GM12872 (cell line): ENCODE results near the gene RNF133.

Source experiments
- TF ChIP-seq, protein P1 (sequence below): IDR thresholded peaks from 3 replicates; pipeline ENCODE4 v1.5.1; 2011; ENCODE audit warnings: low read depth, mild to moderate bottlenecking, low read length, moderate library complexity; ENCODE audit not compliant: insufficient read depth

Gene RNF133

DNA sequence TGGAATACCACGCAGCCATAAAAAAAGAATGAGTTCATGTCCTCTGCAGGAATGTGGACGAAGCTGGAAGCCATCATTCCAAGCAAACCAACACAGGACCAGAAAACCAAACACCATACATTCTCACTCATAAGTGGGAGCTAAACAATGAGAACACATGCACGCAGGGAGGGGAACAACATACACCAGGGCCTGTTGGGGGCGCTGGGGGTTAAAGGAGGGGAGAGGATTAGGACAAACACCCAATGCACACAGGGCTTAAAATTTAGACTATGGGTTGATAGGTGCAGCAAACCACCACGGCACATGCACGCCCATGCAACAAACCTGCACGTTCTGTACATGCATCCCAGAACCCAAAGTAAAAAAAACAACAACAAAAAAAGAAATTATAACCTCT lies 23.3 kb downstream of the RNF133 start:
- TF ChIP-seq, protein P1, sequence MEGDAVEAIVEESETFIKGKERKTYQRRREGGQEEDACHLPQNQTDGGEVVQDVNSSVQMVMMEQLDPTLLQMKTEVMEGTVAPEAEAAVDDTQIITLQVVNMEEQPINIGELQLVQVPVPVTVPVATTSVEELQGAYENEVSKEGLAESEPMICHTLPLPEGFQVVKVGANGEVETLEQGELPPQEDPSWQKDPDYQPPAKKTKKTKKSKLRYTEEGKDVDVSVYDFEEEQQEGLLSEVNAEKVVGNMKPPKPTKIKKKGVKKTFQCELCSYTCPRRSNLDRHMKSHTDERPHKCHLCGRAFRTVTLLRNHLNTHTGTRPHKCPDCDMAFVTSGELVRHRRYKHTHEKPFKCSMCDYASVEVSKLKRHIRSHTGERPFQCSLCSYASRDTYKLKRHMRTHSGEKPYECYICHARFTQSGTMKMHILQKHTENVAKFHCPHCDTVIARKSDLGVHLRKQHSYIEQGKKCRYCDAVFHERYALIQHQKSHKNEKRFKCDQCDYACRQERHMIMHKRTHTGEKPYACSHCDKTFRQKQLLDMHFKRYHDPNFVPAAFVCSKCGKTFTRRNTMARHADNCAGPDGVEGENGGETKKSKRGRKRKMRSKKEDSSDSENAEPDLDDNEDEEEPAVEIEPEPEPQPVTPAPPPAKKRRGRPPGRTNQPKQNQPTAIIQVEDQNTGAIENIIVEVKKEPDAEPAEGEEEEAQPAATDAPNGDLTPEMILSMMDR, result no peak

DNA sequence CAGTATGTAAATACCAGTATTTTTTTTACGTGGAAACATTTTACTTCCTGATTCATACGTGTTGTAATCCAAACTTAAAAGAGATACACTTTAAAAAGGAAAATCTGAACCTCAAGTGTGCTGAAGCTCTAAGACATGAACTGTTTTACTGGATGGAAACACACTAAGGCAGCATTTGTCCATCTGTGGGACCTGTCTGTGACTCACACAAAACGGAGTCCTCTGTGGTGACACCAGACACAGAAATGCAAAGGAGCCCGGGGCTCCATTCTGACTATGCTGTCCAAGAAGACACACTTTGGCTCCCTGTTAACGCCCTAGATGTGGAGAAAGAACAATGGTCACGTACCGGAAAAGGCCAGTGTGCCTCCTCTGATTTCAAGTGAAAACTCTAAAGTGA lies 23.9 kb downstream of the RNF133 start:
- TF ChIP-seq, protein P1, result no peak

DNA sequence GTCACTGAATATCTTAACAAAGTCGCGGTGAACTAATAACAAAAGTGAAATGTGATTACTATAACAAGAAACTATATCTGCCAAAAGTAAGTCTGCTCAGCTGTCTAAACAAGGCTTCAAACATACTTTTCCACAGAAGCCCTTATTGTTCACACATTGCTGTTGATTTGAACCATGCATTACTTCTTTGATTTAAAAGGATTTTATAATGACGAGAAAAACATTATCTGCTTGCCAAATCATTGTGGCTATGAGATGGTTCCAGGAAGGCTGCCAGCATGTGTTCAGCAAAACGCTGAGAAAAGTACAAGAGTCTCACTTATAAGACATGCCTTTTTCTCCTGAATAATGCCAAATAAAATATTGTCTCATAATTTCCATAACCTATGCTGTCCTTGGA lies 24.4 kb downstream of the RNF133 start:
- TF ChIP-seq, protein P1, result no peak

DNA sequence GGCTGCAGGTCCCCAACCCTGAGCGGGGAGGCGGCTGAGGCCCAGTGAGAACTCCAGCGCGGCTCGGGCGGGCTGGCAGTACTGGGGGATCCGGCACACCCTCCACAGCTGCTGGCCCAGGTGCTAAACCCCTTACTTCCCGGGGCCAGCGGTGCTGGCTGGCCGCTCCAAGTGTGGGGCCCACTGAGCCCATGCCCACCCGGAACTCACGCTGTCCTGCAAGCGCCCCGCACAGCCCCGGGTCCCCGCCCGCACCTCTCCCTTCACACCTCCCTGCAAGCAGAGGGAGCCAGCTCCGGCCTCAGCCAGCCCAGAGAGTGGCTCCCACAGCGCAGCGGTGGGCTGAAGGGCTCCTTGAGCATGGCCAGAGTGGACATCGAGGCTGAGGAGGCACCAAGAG lies 25.0 kb downstream of the RNF133 start:
- TF ChIP-seq, protein P1, result no peak

DNA sequence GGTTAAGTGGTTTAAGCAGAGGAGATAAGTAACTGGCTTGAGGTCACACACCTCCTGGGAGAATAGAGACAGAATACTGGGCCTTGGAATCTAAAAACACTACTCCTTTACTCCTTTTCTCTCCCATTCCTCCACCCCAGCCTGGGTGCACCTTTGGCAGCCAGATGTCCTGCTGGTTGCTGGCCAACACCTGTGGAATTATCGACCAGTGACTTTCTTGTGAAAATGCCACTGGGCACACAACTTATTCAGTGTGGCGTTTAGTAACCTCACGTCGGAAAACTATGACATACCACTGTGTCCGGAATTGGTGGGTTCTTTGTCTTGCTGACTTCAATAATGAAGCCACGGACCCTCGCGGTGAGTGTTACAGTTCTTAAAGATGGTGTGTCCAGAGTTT lies 26.4 kb downstream of the RNF133 start:
- TF ChIP-seq, protein P1, result no peak

DNA sequence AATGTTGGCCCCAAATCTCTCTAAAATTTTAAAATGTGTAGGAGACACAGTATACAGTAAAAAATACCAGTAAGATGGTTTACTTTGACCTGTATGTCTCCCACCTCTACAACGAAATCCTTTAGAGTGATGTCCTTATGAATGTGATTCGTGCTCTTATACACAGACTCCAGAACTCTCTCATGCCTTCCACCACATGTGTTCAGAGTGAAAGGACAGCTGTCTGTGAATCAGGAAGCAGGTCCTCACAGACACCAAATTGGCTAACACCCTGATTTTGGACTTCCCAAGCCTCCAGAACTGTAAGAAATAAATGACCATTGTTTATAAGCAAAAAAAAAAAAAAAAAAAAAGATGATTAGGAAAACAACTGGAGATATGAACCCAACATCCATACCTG lies 35.2 kb downstream of the RNF133 start:
- TF ChIP-seq, protein P1, result no peak

DNA sequence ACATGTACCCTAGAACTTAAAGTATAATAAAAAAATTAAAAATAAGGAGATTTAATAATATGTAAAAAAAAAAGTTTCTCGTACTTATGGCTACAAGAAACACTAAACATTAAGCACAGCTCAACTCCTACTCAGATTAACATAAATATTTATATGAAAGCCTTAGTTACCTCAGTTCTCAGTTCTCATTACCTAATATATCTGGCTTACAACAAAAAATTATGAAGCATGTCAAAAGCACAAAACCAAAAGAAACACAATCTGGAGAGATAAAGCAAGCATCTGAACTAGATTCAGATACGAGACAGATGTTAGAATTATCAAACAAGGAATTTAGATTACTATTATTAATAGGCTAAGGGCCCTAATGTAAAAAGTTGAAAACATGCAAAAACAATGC lies 40.1 kb downstream of the RNF133 start:
- TF ChIP-seq, protein P1, result no peak

DNA sequence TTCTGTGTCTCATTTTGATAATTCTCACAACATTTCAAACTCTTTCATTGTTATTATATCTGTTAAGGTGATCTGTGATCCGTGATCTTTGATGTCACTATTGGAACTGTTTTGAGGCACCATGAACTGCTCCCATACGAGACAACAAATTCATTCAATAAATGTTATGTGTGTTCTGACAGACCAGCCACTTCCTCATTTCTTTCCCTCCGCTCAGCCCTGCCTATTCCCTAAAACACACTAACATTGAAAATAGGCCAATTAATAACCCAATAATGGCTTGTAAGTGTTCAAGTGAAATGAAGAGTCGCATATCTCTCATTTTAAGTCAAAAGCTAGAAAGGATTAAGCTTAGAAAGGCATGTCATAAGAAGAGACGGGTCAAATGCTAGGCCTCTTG lies 45.2 kb downstream of the RNF133 start:
- TF ChIP-seq, protein P1, result no peak
